ENCODE measurements around the gene KCNT1.

Gene KCNT1

DNA sequence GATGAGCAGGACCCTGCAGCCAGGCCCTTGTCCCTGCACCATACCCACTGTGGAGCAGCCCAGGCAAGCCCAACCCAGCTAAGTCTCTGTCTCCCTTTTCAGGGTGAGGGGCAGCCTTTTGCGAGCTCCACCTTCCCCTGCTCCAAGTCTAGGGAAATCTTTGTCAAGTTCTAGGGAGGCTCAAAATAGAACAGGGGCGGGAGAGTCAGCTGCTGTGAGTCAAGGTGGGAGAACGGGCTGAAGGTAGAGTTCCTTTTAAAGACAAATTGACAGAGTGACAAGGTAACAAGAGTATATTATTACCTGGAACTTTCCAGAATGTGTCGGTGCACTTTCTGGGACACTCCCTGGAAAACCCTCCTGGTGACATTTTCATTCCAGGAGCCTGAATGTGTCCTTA lies 64.7 kb downstream of the KCNT1 start:
- Histone ChIP-seq H3K36me3 (replicated peaks; ENCODE audit: low read depth, low read length) (no peaks in the 10 kb centered on the region), H3K27me3 (ENCODE audit: low read depth, low read length) (no peaks in the 10 kb centered on the region), H4K20me1 (ENCODE audit: insufficient read depth, low read length) (no peaks in the 10 kb centered on the region), H2AFZ (ENCODE audit: low read depth, low read length) (no peak overlapping the region), H3K79me2 (ENCODE audit: low read length) (no peaks in the 10 kb centered on the region), H3K4me1 (ENCODE audit: low read length) (no peaks in the 10 kb centered on the region), H3K27ac (ENCODE audit: low read length) (no peak overlapping the region), H3K9me3 (ENCODE audit: insufficient read depth, low read length) (no peaks in the 10 kb centered on the region), H3K4me3 (ENCODE audit: low read length) (no peak overlapping the region), H3K4me2 (ENCODE audit: low read length) (no peak overlapping the region), H3K9ac (ENCODE audit: low read length) (no peak overlapping the region)
- TF ChIP-seq, protein P1, sequence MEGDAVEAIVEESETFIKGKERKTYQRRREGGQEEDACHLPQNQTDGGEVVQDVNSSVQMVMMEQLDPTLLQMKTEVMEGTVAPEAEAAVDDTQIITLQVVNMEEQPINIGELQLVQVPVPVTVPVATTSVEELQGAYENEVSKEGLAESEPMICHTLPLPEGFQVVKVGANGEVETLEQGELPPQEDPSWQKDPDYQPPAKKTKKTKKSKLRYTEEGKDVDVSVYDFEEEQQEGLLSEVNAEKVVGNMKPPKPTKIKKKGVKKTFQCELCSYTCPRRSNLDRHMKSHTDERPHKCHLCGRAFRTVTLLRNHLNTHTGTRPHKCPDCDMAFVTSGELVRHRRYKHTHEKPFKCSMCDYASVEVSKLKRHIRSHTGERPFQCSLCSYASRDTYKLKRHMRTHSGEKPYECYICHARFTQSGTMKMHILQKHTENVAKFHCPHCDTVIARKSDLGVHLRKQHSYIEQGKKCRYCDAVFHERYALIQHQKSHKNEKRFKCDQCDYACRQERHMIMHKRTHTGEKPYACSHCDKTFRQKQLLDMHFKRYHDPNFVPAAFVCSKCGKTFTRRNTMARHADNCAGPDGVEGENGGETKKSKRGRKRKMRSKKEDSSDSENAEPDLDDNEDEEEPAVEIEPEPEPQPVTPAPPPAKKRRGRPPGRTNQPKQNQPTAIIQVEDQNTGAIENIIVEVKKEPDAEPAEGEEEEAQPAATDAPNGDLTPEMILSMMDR (IDR thresholded peaks at IDR 0.05; ENCODE audit: low read depth, low read length) = no peak
- TF ChIP-seq EZH2phosphoT487 (IDR thresholded peaks at IDR 0.05; ENCODE audit: low read depth) = no peak

DNA sequence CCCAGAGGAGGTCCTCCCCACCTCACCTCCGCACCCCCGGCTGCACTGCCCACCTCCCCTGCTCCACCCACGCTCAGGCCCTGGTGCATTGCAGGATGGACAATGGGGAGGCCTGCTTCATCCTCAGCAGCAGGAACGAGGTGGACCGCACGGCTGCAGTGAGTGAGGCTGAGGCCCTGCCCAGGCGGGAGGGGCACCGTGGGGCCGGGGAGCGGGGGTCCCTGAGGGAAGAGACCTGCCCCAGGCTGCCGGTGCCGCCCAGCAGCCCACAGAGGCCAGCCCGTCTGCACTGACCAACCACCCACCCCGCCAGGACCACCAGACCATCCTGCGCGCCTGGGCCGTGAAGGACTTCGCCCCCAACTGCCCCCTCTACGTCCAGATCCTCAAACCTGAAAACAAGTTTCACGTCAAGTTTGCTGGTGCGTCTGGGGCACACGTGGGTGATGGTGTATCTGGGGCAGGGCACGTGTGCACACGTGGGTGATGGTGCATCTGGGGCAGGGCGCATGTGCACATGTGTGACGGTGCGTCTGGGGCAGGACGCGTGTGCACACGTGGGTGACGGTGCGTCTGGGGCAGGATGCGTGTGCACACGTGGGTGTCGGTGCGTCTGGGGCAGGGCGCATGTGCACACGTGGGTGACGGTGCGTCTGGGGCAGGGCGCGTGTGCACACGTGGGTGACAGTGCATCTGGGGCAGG lies 66.7 kb downstream of the KCNT1 start:
- H3K9ac ChIP-seq (ENCODE audit: low read length) = no peak overlapping the region
- no peak for TF ChIP-seq EZH2phosphoT487 (IDR thresholded peaks at IDR 0.05; ENCODE audit: low read depth)
- TF ChIP-seq, protein P1 (IDR thresholded peaks at IDR 0.05; ENCODE audit: low read depth, low read length) = no peak
- H3K9me3 ChIP-seq (ENCODE audit: insufficient read depth, low read length) = no peaks in the 10 kb centered on the region
- no peak overlapping the region for H2AFZ ChIP-seq (ENCODE audit: low read depth, low read length)
- H3K36me3 ChIP-seq (replicated peaks; ENCODE audit: low read depth, low read length) = no peaks in the 10 kb centered on the region
- no peaks in the 10 kb centered on the region for H4K20me1 ChIP-seq (ENCODE audit: insufficient read depth, low read length)
- H3K79me2 ChIP-seq (ENCODE audit: low read length) = no peaks in the 10 kb centered on the region
- H3K4me1 ChIP-seq (ENCODE audit: low read length) = no peaks in the 10 kb centered on the region
- H3K27ac ChIP-seq (ENCODE audit: low read length) = no peak overlapping the region
- no peak overlapping the region for H3K4me2 ChIP-seq (ENCODE audit: low read length)
- H3K27me3 ChIP-seq (ENCODE audit: low read depth, low read length) = no peaks in the 10 kb centered on the region
- H3K4me3 ChIP-seq (ENCODE audit: low read length) = no peak overlapping the region

GRCh38 chr9:135769489-135770202 lies 67.7 kb downstream of the KCNT1 start:
- no peak for TF ChIP-seq EZH2phosphoT487 (IDR thresholded peaks at IDR 0.05; ENCODE audit: low read depth)
- TF ChIP-seq, protein P1 (IDR thresholded peaks at IDR 0.05; ENCODE audit: low read depth, low read length) = no peak
- no peak overlapping the region for H3K9ac ChIP-seq (ENCODE audit: low read length)
- H2AFZ ChIP-seq (ENCODE audit: low read depth, low read length) = no peak overlapping the region
- H3K36me3 ChIP-seq (replicated peaks; ENCODE audit: low read depth, low read length) = no peaks in the 10 kb centered on the region
- H3K4me3 ChIP-seq (ENCODE audit: low read length) = no peak overlapping the region
- no peaks in the 10 kb centered on the region for H3K9me3 ChIP-seq (ENCODE audit: insufficient read depth, low read length)
- no peaks in the 10 kb centered on the region for H4K20me1 ChIP-seq (ENCODE audit: insufficient read depth, low read length)
- H3K79me2 ChIP-seq (ENCODE audit: low read length) = no peaks in the 10 kb centered on the region
- no peaks in the 10 kb centered on the region for H3K27me3 ChIP-seq (ENCODE audit: low read depth, low read length)
- no peak overlapping the region for H3K27ac ChIP-seq (ENCODE audit: low read length)
- no peaks in the 10 kb centered on the region for H3K4me1 ChIP-seq (ENCODE audit: low read length)
- no peak overlapping the region for H3K4me2 ChIP-seq (ENCODE audit: low read length)

- no peak overlapping the region for H3K27ac ChIP-seq (ENCODE audit: low read length)
- no peaks in the 10 kb centered on the region for H3K79me2 ChIP-seq (ENCODE audit: low read length)
- H3K36me3 ChIP-seq (replicated peaks; ENCODE audit: low read depth, low read length) = no peaks in the 10 kb centered on the region
- no peak overlapping the region for H3K9ac ChIP-seq (ENCODE audit: low read length)
- TF ChIP-seq, protein P1 (IDR thresholded peaks at IDR 0.05; ENCODE audit: low read depth, low read length) = no peak
- no peak for TF ChIP-seq EZH2phosphoT487 (IDR thresholded peaks at IDR 0.05; ENCODE audit: low read depth)
- no peaks in the 10 kb centered on the region for H3K27me3 ChIP-seq (ENCODE audit: low read depth, low read length)
- no peak overlapping the region for H2AFZ ChIP-seq (ENCODE audit: low read depth, low read length)
- no peaks in the 10 kb centered on the region for H4K20me1 ChIP-seq (ENCODE audit: insufficient read depth, low read length)
- H3K4me2 ChIP-seq (ENCODE audit: low read length) = no peak overlapping the region
- H3K4me1 ChIP-seq (ENCODE audit: low read length) = no peaks in the 10 kb centered on the region
- no peak overlapping the region for H3K4me3 ChIP-seq (ENCODE audit: low read length)
- no peaks in the 10 kb centered on the region for H3K9me3 ChIP-seq (ENCODE audit: insufficient read depth, low read length)
Measured at GRCh38 chr9:135770203-135770535, 68.2 kb downstream of the KCNT1 start.

Measured in OCI-LY3 (cell line).